HepG2 (cell line): ENCODE measurements around the gene CDC34. TPM values are rescaled to one million over a fixed set of nuclear protein-coding genes. Genes with fewer than 3 reads are reported as not detected.
A peak's percentile ranks its signal among the peaks of the same experiment; 100 is the strongest.

Experiments
- ARID4A ChIP-seq: sonication (generic); formaldehyde crosslinking; IDR thresholded peaks from 2 replicates; pipeline ENCODE4 v1.5.0; 2020; ENCODE audit warnings: mild to moderate bottlenecking, missing genetic modification reagents, borderline replicate concordance
- RERE ChIP-seq: IDR thresholded peaks from 2 replicates; pipeline ENCODE4 v1.6.1; 2016; ENCODE audit warnings: low read depth, missing genetic modification reagents, missing compliant biosample characterization
- SIX4 ChIP-seq: sonication (generic); formaldehyde crosslinking; IDR thresholded peaks from 2 replicates; pipeline ENCODE4 v1.4.0; 2020; ENCODE audit warnings: missing genetic modification reagents
- ZFP36L2 ChIP-seq: sonication (generic); formaldehyde crosslinking; IDR thresholded peaks from 2 replicates; pipeline ENCODE4 v1.4.0; 2020; ENCODE audit warnings: missing genetic modification reagents
- ZMAT3 ChIP-seq: sonication (generic); formaldehyde crosslinking; conservative IDR thresholded peaks from 2 replicates; pipeline ENCODE4 v1.7.0; 2021; ENCODE audit warnings: missing genetic modification reagents
- ZNF264 ChIP-seq: sonication (generic); formaldehyde crosslinking; IDR thresholded peaks from 2 replicates; pipeline ENCODE4 v1.4.0; 2020; ENCODE audit warnings: missing genetic modification reagents
- ZNF510 ChIP-seq: sonication (generic); formaldehyde crosslinking; IDR thresholded peaks from 2 replicates; pipeline ENCODE4 v1.4.0; 2020; ENCODE audit warnings: low read depth, mild to moderate bottlenecking, missing genetic modification reagents
- ZNF512B ChIP-seq: sonication (generic); formaldehyde crosslinking; IDR thresholded peaks from 2 replicates; pipeline ENCODE4 v1.5.1; 2020; ENCODE audit warnings: missing genetic modification reagents, mild to moderate bottlenecking, borderline replicate concordance
- polyA plus RNA-seq, 8 experiments: library from polyadenylated mRNA; depleted of rRNA in 3 of 8; stranded (reverse) in 7 of 8; unstranded in 1 of 8; fragments of >200 nt; fragmentation: Illumina TruSeq in 4 of 8; extraction: Trizol in 4 of 8; gene quantifications; 2 replicates each; pipeline versions ENCODE4 v1.2.1 to v1.2.3, GENCODE V29; 2011 to 2016; ENCODE audit warnings: low read depth in 4 of 8, missing spikeins in 1 of 8, mixed read lengths in 1 of 8; ENCODE audit not compliant: insufficient read depth in 1 of 8
- total RNA-seq, 5 experiments: library from RNA; depleted of rRNA; stranded (reverse); fragments of >200 nt; fragmentation: Illumina TruSeq; extraction: Trizol; gene quantifications; 2 replicates each; pipeline ENCODE4 v1.2.3, GENCODE V29; 2016; ENCODE audit warnings: low read depth in 1 of 5
- TF ChIP-seq, protein P1 (sequence below): sonication (generic); formaldehyde crosslinking; IDR thresholded peaks from 2 replicates; pipeline ENCODE4 v1.4.0; 2020; ENCODE audit warnings: missing genetic modification reagents, borderline replicate concordance
- TF ChIP-seq, protein P2 (sequence below): sonication (generic); formaldehyde crosslinking; IDR thresholded peaks from 2 replicates; pipeline ENCODE4 v1.5.0; 2020; ENCODE audit warnings: missing genetic modification reagents

Gene CDC34
- total and polyA plus RNA-seq, 2 of the 13 experiments (the other 11 are each of a cell fraction or from before 2014, with no cell fraction given) = 138 to 150 TPM

- TF ChIP-seq RERE = no peak
- TF ChIP-seq ZNF510 (CRISPR knock-in tag) = no peak
- TF ChIP-seq, protein P1, sequence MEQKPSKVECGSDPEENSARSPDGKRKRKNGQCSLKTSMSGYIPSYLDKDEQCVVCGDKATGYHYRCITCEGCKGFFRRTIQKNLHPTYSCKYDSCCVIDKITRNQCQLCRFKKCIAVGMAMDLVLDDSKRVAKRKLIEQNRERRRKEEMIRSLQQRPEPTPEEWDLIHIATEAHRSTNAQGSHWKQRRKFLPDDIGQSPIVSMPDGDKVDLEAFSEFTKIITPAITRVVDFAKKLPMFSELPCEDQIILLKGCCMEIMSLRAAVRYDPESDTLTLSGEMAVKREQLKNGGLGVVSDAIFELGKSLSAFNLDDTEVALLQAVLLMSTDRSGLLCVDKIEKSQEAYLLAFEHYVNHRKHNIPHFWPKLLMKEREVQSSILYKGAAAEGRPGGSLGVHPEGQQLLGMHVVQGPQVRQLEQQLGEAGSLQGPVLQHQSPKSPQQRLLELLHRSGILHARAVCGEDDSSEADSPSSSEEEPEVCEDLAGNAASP = no peak
- TF ChIP-seq, protein P2, sequence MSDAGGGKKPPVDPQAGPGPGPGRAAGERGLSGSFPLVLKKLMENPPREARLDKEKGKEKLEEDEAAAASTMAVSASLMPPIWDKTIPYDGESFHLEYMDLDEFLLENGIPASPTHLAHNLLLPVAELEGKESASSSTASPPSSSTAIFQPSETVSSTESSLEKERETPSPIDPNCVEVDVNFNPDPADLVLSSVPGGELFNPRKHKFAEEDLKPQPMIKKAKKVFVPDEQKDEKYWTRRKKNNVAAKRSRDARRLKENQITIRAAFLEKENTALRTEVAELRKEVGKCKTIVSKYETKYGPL (CRISPR knock-in tag) = no peak
- 0 out of 2 replicates have a peak, but pooled peaks have one; percentile 15 for TF ChIP-seq ZMAT3 (CRISPR knock-in tag)
- no peak for TF ChIP-seq SIX4 (CRISPR knock-in tag)
- no peak for TF ChIP-seq ZFP36L2
- TF ChIP-seq ZNF512B = no peak
- peak; percentile 32; the same call in 1 of the 2 replicates for TF ChIP-seq ZNF264 (CRISPR knock-in tag)
- TF ChIP-seq ARID4A (CRISPR knock-in tag) = peak; percentile 82
Observed at GRCh38 chr19:507286-508203, 24.0 kb upstream of the CDC34 start, which contains the start of gene TPGS1 (continued).
